ENCODE measurements around the gene S100A2. TPM values are rescaled to one million over a fixed set of nuclear protein-coding genes. Genes with fewer than 3 reads are reported as not detected.

S100A2 gene
- total and polyA plus RNA-seq, 3 donors from 2014 or later, result 1.9 to 9.6 (median 1.9) TPM

DNA sequence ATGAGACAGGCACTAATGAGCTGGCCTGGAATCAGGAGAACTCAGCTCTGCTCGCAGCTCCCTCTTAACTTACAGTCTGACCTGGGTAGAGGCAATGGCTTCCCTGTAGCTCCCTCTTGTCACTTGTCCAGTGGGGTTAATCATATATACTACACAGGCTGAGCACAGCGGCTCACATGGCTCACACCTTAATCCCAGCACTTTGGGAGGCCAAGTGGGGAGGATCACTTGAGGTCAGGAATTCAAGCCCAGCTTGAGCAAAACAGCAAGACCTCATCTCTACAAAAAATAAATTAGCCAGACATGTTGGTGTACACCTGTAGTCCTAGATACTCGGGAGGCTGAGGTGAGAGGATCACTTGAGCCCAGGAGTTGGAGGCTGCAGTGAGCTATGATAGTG, 34.0 kb downstream of the S100A2 start:
- TF ChIP-seq POLR2A (IDR thresholded peaks at IDR 0.05), result no peak
- TF ChIP-seq, protein P1, sequence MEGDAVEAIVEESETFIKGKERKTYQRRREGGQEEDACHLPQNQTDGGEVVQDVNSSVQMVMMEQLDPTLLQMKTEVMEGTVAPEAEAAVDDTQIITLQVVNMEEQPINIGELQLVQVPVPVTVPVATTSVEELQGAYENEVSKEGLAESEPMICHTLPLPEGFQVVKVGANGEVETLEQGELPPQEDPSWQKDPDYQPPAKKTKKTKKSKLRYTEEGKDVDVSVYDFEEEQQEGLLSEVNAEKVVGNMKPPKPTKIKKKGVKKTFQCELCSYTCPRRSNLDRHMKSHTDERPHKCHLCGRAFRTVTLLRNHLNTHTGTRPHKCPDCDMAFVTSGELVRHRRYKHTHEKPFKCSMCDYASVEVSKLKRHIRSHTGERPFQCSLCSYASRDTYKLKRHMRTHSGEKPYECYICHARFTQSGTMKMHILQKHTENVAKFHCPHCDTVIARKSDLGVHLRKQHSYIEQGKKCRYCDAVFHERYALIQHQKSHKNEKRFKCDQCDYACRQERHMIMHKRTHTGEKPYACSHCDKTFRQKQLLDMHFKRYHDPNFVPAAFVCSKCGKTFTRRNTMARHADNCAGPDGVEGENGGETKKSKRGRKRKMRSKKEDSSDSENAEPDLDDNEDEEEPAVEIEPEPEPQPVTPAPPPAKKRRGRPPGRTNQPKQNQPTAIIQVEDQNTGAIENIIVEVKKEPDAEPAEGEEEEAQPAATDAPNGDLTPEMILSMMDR (IDR thresholded peaks at IDR 0.05), result no peak
- 88 to 90% methylated on average over 3 of the region's 3 CpGs for WGBS, 2 donors
- Histone ChIP-seq H3K27ac (no peak overlapping the region), H3K4me1 (peaks cover 15% of the 10 kb centered on the region), H3K4me3 (no peak overlapping the region), H3K9me3 (no peaks in the 10 kb centered on the region), H3K36me3 (ENCODE audit: low read depth, missing control alignments) (no peaks in the 10 kb centered on the region), H3K27me3 (no peaks in the 10 kb centered on the region)
- intact Hi-C loops (cut with DNase I; ENCODE audit: low total_unique reads), result loop anchor here (5.0 kb wide), 1 partner anchor 36 kb away; the partner anchor contains the start of gene S100A2
- no peak for DNase-seq

DNA sequence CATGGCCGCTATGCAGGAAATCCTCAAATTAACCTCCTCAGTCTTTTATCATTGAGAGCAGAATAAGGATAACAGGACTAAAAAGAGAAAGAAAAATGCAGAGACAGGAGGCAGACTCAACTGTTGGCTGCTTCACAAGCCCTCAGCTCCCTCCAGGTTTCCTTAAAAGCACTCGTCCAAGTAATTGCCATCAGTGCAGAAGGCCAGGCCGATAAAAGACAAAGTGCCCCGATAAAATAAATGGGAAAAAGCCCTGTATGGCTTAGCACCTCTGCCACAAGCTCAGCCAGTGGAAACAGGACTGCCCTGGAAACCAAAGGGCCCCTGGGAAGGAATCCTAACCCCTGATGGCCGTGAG, 38.0 kb downstream of the S100A2 start:
- no peaks in the 10 kb centered on the region for H3K9me3 ChIP-seq
- no peak for DNase-seq
- H3K27me3 ChIP-seq, result no peaks in the 10 kb centered on the region
- intact Hi-C loops (cut with DNase I; ENCODE audit: low total_unique reads), result no loop called here
- WGBS, 2 donors, result 84 to 96% methylated on average over 5 of the region's 5 CpGs
- no peak overlapping the region for H3K4me3 ChIP-seq
- no peak for TF ChIP-seq POLR2A (IDR thresholded peaks at IDR 0.05)
- TF ChIP-seq, protein P1 (IDR thresholded peaks at IDR 0.05), result no peak
- no peak overlapping the region for H3K27ac ChIP-seq
- H3K36me3 ChIP-seq (ENCODE audit: low read depth, missing control alignments), result no peaks in the 10 kb centered on the region
- peaks cover 5% of the 10 kb centered on the region for H3K4me1 ChIP-seq

DNA sequence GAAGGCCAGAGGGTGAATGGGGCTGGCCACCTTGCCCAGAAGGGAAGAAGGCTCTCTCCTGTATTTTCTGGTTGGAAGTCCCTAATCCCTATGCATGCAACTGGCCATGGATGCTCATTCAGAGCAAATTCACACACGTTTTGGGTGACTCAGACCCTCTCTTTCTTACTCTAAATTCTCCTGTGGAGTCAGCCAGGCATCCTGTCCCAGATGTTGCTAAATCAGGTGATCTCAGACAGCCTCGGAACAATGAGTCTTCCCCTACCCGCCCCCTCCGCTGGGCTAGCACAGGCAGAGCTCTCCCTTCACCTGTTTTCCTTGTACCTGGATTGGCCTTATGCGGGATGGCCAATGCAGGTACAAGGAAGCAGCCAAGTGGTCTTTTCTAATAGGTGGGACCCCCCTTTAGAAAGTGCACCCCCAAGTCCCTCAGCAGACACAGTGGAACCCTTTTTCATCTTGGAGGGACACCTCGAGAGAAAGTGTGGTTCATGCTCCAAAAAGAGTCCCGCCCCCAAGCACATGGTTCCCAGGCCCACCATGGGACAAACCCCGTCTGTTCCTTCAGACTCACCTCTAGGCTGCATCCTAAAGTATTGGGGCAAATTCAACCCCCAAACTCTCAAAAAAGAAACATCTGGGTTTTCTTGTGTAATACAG, 38.5 kb downstream of the S100A2 start:
- no peak overlapping the region for H3K27ac ChIP-seq
- 88 to 92% methylated on average over 7 to 8 of the region's 8 CpGs for WGBS, 2 donors

DNA sequence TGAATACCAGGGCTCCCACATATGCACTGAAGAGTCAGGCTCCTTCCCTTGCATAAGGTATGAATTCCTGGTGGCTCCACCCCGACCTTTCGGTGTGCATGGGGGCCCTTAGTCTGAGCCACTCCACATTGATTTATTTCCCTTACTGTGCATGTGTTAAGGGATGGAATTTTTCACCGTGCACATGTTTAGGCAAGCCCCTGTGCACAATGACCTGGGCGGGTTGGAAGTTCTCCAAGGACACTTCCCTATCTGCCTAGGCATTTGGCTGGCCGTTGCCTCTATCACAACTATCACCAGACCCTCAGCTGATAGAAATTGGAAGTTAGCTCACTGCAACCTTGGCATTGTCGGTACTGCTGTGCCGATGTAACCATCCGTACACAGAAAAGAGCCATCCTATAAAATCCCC, 39.5 kb downstream of the S100A2 start:
- TF ChIP-seq POLR2A (IDR thresholded peaks at IDR 0.05), result no peak
- TF ChIP-seq, protein P1 (IDR thresholded peaks at IDR 0.05), result no peak
- no peaks in the 10 kb centered on the region for H3K9me3 ChIP-seq
- H3K36me3 ChIP-seq (ENCODE audit: low read depth, missing control alignments), result no peaks in the 10 kb centered on the region
- H3K4me3 ChIP-seq, result no peak overlapping the region
- H3K27me3 ChIP-seq, result no peaks in the 10 kb centered on the region
- peaks cover 5% of the 10 kb centered on the region for H3K4me1 ChIP-seq
- 38 to 39% methylated on average over 8 of the region's 8 CpGs for WGBS, 2 donors
- no peak for DNase-seq
- intact Hi-C loops (cut with DNase I; ENCODE audit: low total_unique reads), result no loop called here
- H3K27ac ChIP-seq, result no peak overlapping the region

More for the DNA sequence above, 38.5 kb downstream of the S100A2 start:
- TF ChIP-seq POLR2A (IDR thresholded peaks at IDR 0.05), result no peak
- TF ChIP-seq, protein P1 (IDR thresholded peaks at IDR 0.05), result no peak
- Histone ChIP-seq H3K27me3 (no peaks in the 10 kb centered on the region), H3K4me3 (no peak overlapping the region), H3K4me1 (peaks cover 5% of the 10 kb centered on the region), H3K9me3 (no peaks in the 10 kb centered on the region), H3K36me3 (ENCODE audit: low read depth, missing control alignments) (no peaks in the 10 kb centered on the region)
- no peak for DNase-seq
- intact Hi-C loops (cut with DNase I; ENCODE audit: low total_unique reads), result no loop called here

Measured in testis (tissue), 3 donors.